Measurements from ENCODE around the gene CCDC170. TPM values are rescaled to one million over a fixed set of nuclear protein-coding genes. Genes with fewer than 3 reads are reported as not detected.

The CCDC170 gene
- total and polyA plus RNA-seq, 3 donors from 2014 or later = 3.1 to 9.5 (median 3.3) TPM

- intact Hi-C loops (cut with DNase I; ENCODE audit: low total_unique reads) = no loop called here
- Histone ChIP-seq H3K27ac (no peak overlapping the region), H3K4me3 (no peak overlapping the region), H3K9me3 (no peaks in the 10 kb centered on the region), H3K36me3 (ENCODE audit: low read depth, missing control alignments) (no peaks in the 10 kb centered on the region), H3K4me1 (no peaks in the 10 kb centered on the region), H3K27me3 (no peaks in the 10 kb centered on the region)
- 54 to 77% methylated on average over 4 to 5 of the region's 5 CpGs for WGBS, 2 donors
- no peak for DNase-seq
- TF ChIP-seq CTCF (IDR thresholded peaks at IDR 0.05) (no peak), POLR2A (IDR thresholded peaks at IDR 0.05) (no peak)
Observed at GRCh38 chr6:151499551-151499950, 5.7 kb downstream of the CCDC170 start.

- Histone ChIP-seq H3K4me1 (no peaks in the 10 kb centered on the region), H3K9me3 (no peaks in the 10 kb centered on the region), H3K36me3 (ENCODE audit: low read depth, missing control alignments) (no peaks in the 10 kb centered on the region), H3K4me3 (no peak overlapping the region), H3K27ac (no peak overlapping the region), H3K27me3 (no peaks in the 10 kb centered on the region)
- WGBS, 2 donors = 49 to 72% methylated on average over 1 of the region's 1 CpG
- intact Hi-C loops (cut with DNase I; ENCODE audit: low total_unique reads) = no loop called here
- no peak for TF ChIP-seq CTCF (IDR thresholded peaks at IDR 0.05)
- no peak for DNase-seq
Observed at GRCh38 chr6:151501511-151502136, 7.8 kb downstream of the CCDC170 start.

GRCh38 chr6:151502499-151502898 is 8.7 kb downstream of the CCDC170 start:
- Histone ChIP-seq H3K27ac (no peak overlapping the region), H3K4me1 (no peaks in the 10 kb centered on the region), H3K36me3 (ENCODE audit: low read depth, missing control alignments) (no peaks in the 10 kb centered on the region), H3K27me3 (no peaks in the 10 kb centered on the region), H3K9me3 (no peaks in the 10 kb centered on the region), H3K4me3 (no peak overlapping the region)
- WGBS, 2 donors = 71 to 92% methylated on average over 4 of the region's 4 CpGs
- DNase-seq = no peak
- intact Hi-C loops (cut with DNase I; ENCODE audit: low total_unique reads) = no loop called here
- TF ChIP-seq POLR2A (IDR thresholded peaks at IDR 0.05) = no peak
- TF ChIP-seq CTCF (IDR thresholded peaks at IDR 0.05) = no peak

GRCh38 chr6:151506761-151507160 is 12.9 kb downstream of the CCDC170 start:
- Histone ChIP-seq H3K27me3 (no peaks in the 10 kb centered on the region), H3K4me3 (no peak overlapping the region), H3K4me1 (no peaks in the 10 kb centered on the region), H3K36me3 (ENCODE audit: low read depth, missing control alignments) (no peaks in the 10 kb centered on the region), H3K27ac (no peak overlapping the region), H3K9me3 (no peaks in the 10 kb centered on the region)
- no peak for DNase-seq
- TF ChIP-seq POLR2A (IDR thresholded peaks at IDR 0.05) = no peak
- no peak for TF ChIP-seq CTCF (IDR thresholded peaks at IDR 0.05)
- WGBS, 2 donors = 88 to 92% methylated on average over 2 of the region's 2 CpGs
- intact Hi-C loops (cut with DNase I; ENCODE audit: low total_unique reads) = no loop called here

GRCh38 chr6:151509048-151509447 is 15.2 kb downstream of the CCDC170 start:
- no peak for DNase-seq
- Histone ChIP-seq H3K4me3 (no peak overlapping the region), H3K27ac (no peak overlapping the region), H3K9me3 (no peaks in the 10 kb centered on the region), H3K27me3 (no peaks in the 10 kb centered on the region), H3K4me1 (no peaks in the 10 kb centered on the region), H3K36me3 (ENCODE audit: low read depth, missing control alignments) (no peaks in the 10 kb centered on the region)
- no peak for TF ChIP-seq CTCF (IDR thresholded peaks at IDR 0.05)
- no peak for TF ChIP-seq POLR2A (IDR thresholded peaks at IDR 0.05)
- intact Hi-C loops (cut with DNase I; ENCODE audit: low total_unique reads) = no loop called here
- WGBS, 2 donors = 85 to 86% methylated on average over 2 of the region's 2 CpGs
